Right renal cortex interstitium (tissue), 3 donors: ENCODE results near the gene KCNQ1. TPM values are rescaled to one million over a fixed set of nuclear protein-coding genes. Genes with fewer than 3 reads are reported as not detected.

Experiments used
- DNase-seq, 3 donors: peaks; one replicate each; pipeline ENCODE4 v3.0.0-alpha.2; 2013; ENCODE audit warnings: low read depth in 3 of 3, low spot score in 2 of 3
- polyA plus RNA-seq, 3 donors: library from polyadenylated mRNA; unstranded; fragments of 120-200 nt; gene quantifications; one replicate each; pipeline ENCODE4 v1.2.1, GENCODE V29; 2013; ENCODE audit not compliant: insufficient read length in 3 of 3

Gene KCNQ1
- polyA plus RNA-seq, 3 donors = 8.4 to 11.8 (median 10.2) TPM

GRCh38 chr11:2459016-2459725 lies 14.4 kb downstream of the KCNQ1 start:
- no peak for DNase-seq

GRCh38 chr11:2459796-2460531 lies 15.2 kb downstream of the KCNQ1 start:
- no peak for DNase-seq

- no peak for DNase-seq
Measured at GRCh38 chr11:2460540-2461252, 15.9 kb downstream of the KCNQ1 start.

GRCh38 chr11:2461253-2461955 lies 16.6 kb downstream of the KCNQ1 start:
- DNase-seq = no peak

- DNase-seq = no peak
Measured at GRCh38 chr11:2461956-2462542, 17.2 kb downstream of the KCNQ1 start.

- no peak for DNase-seq
Measured at GRCh38 chr11:2462543-2462985, 17.8 kb downstream of the KCNQ1 start.

- no peak for DNase-seq
Measured at GRCh38 chr11:2462986-2463765, 18.4 kb downstream of the KCNQ1 start.

- DNase-seq = no peak
Measured at GRCh38 chr11:2463766-2464277, 19.0 kb downstream of the KCNQ1 start.

- DNase-seq = no peak
Measured at GRCh38 chr11:2464451-2465165, 19.8 kb downstream of the KCNQ1 start.

- no peak for DNase-seq
Measured at GRCh38 chr11:2465202-2466068, 20.6 kb downstream of the KCNQ1 start.

- DNase-seq = no peak
Measured at GRCh38 chr11:2466069-2466801, 21.4 kb downstream of the KCNQ1 start.

- no peak for DNase-seq
Measured at GRCh38 chr11:2466869-2467694, 22.3 kb downstream of the KCNQ1 start.

- DNase-seq = no peak
Measured at GRCh38 chr11:2467695-2468055, 22.9 kb downstream of the KCNQ1 start.

- no peak for DNase-seq
Measured at GRCh38 chr11:2468363-2469235, 23.8 kb downstream of the KCNQ1 start.

- DNase-seq = no peak
Measured at GRCh38 chr11:2470495-2470894, 25.7 kb downstream of the KCNQ1 start.
